CD8-positive, alpha-beta memory T cell (primary cell): ENCODE results near the gene RPL27. TPM values are rescaled to one million over a fixed set of nuclear protein-coding genes. Genes with fewer than 3 reads are reported as not detected.
A peak's percentile ranks its signal among the peaks of the same experiment; 100 is the strongest.

Experiments used
- CTCF ChIA-PET: fragments of 350-600 bp; sonication (Branson Sonifier 250); formaldehyde crosslinking; loops from one replicate; lab custom pipeline; 2021; ENCODE audit warnings: antibody characterized with exemption; lab: Charles Lee
- POLR2A ChIA-PET: fragments of 350-600 bp; sonication (Branson Sonifier 250); formaldehyde crosslinking; loops from one replicate; lab custom pipeline; 2021; ENCODE audit warnings: antibody characterized with exemption; lab: Charles Lee
- DNase-seq, 5 donors: peaks; one replicate each; pipeline versions ENCODE4 v3.0.0 to v3.0.0-alpha.2; 2020 to 2022; ENCODE audit warnings: mixed read lengths in 1 of 5
- H3K27ac ChIP-seq: one replicate; pipeline ENCODE4 v1.7.0; 2013; ENCODE audit warnings: low read depth, mild to moderate bottlenecking, low read length, moderate library complexity
- H3K27me3 ChIP-seq: 2 replicates; pipeline ENCODE4 v1.7.0; 2013; ENCODE audit warnings: low read length, mild to moderate bottlenecking; ENCODE audit not compliant: insufficient read depth, poor library complexity, severe bottlenecking
- H3K36me3 ChIP-seq: 2 replicates; pipeline ENCODE4 v1.7.0; 2013; ENCODE audit warnings: mild to moderate bottlenecking, low read length, moderate library complexity; ENCODE audit not compliant: insufficient read depth
- H3K4me1 ChIP-seq: 2 replicates; pipeline ENCODE4 v1.7.0; 2013; ENCODE audit warnings: mild to moderate bottlenecking, low read length, moderate library complexity; ENCODE audit not compliant: insufficient read depth
- H3K4me3 ChIP-seq: 2 replicates; pipeline ENCODE4 v1.7.0; 2013; ENCODE audit warnings: mild to moderate bottlenecking, low read length
- H3K9me3 ChIP-seq: 2 replicates; pipeline ENCODE4 v1.7.0; 2013; ENCODE audit warnings: mild to moderate bottlenecking, low read length
- H3K27ac Mint-ChIP-seq, 8 donors: one replicate each; pipeline ENCODE4 v1.8.0; 2020 to 2021; ENCODE audit warnings: mixed read lengths in 8 of 8, mild to moderate bottlenecking in 6 of 8, inconsistent platforms in 3 of 8, moderate library complexity in 3 of 8
- H3K27me3 Mint-ChIP-seq, 2 donors: one replicate each; pipeline ENCODE4 v1.8.0; 2020 to 2021; ENCODE audit warnings: mixed read lengths in 2 of 2, mild to moderate bottlenecking in 1 of 2, moderate library complexity in 1 of 2
- H3K36me3 Mint-ChIP-seq, 3 donors: one replicate each; pipeline ENCODE4 v1.8.0; 2020 to 2021; ENCODE audit warnings: mixed read lengths in 3 of 3, inconsistent platforms in 1 of 3, mild to moderate bottlenecking in 1 of 3
- H3K4me1 Mint-ChIP-seq, 3 donors: one replicate each; pipeline ENCODE4 v1.8.0; 2020 to 2021; ENCODE audit warnings: mixed read lengths in 3 of 3, inconsistent platforms in 1 of 3, mild to moderate bottlenecking in 1 of 3
- H3K4me3 Mint-ChIP-seq, 7 donors: one replicate each; pipeline ENCODE4 v1.8.0; 2020 to 2021; ENCODE audit warnings: mixed read lengths in 7 of 7, mild to moderate bottlenecking in 6 of 7, moderate library complexity in 4 of 7, inconsistent platforms in 2 of 7
- H3K9me3 Mint-ChIP-seq, 5 donors: one replicate each; pipeline ENCODE4 v1.8.0; 2020 to 2022; ENCODE audit warnings: mixed read lengths in 5 of 5, mild to moderate bottlenecking in 3 of 5, moderate library complexity in 2 of 5, inconsistent platforms in 1 of 5
- polyA plus RNA-seq: library from polyadenylated mRNA; unstranded; fragments of 300-500 nt; fragmentation: Illumina TruSeq; gene quantifications from one replicate; pipeline ENCODE4 v1.2.3, GENCODE V29; 2021
- total RNA-seq, 2 experiments: library from RNA; stranded (reverse); gene quantifications; one replicate each; pipeline ENCODE4 v1.2.3, GENCODE V29; 2021

The RPL27 gene
- total and polyA plus RNA-seq, 3 experiments from 2014 or later: 1,412 to 1,922 (median 1,428) TPM

GRCh38 chr17:43011728-43012472, 13.7 kb downstream of the RPL27 start:
- DNase-seq: no peak
- H3K4me3 Mint-ChIP-seq: peak overlapping the region in 2 of 7 donors; percentile 13 to 66
- peaks cover 0 to 52% (median 11%) of the 10 kb centered on the region in 3 donors for H3K36me3 Mint-ChIP-seq
- ChIA-PET CTCF (interaction anchor here (0.6 to 1.2 kb wide), 3 partner anchors 12 to 472 kb away, joined by 3 to 6 read pairs (median 3); partner anchors contain the start of genes DHX8 and RND2), POLR2A (interaction anchor here (0.6 kb wide), 1 partner anchor 14 kb away, joined by 3 read pairs; the partner anchor contains the start of gene RPL27)
- H3K9me3 ChIP-seq: no peaks in the 10 kb centered on the region
- no peaks in the 10 kb centered on the region for H3K27me3 Mint-ChIP-seq
- no peaks in the 10 kb centered on the region for H3K9me3 Mint-ChIP-seq
- H3K4me1 Mint-ChIP-seq: peaks cover 14 to 30% (median 18%) of the 10 kb centered on the region in 3 donors
- no peak overlapping the region for H3K27ac ChIP-seq
- H3K27me3 ChIP-seq: no peaks in the 10 kb centered on the region
- peaks cover 13% of the 10 kb centered on the region for H3K4me1 ChIP-seq
- peak overlapping the region in 5 of 8 donors; percentile 21 to 89 (median 64) for H3K27ac Mint-ChIP-seq
- H3K4me3 ChIP-seq: no peak overlapping the region
- peaks cover 12% of the 10 kb centered on the region for H3K36me3 ChIP-seq

GRCh38 chr17:43013296-43013695, 15.1 kb downstream of the RPL27 start:
- Histone ChIP-seq H3K9me3 (no peaks in the 10 kb centered on the region), H3K36me3 (peaks cover 12% of the 10 kb centered on the region), H3K4me3 (no peak overlapping the region), H3K27ac (no peak overlapping the region), H3K27me3 (no peaks in the 10 kb centered on the region), H3K4me1 (peaks cover 6% of the 10 kb centered on the region)
- no peaks in the 10 kb centered on the region for H3K9me3 Mint-ChIP-seq
- no peak overlapping the region for H3K4me3 Mint-ChIP-seq
- peaks cover 12 to 27% (median 13%) of the 10 kb centered on the region in 3 donors for H3K4me1 Mint-ChIP-seq
- H3K27me3 Mint-ChIP-seq: no peaks in the 10 kb centered on the region
- no peak for DNase-seq
- H3K27ac Mint-ChIP-seq: peak overlapping the region in 1 of 8 donors; percentile 81
- H3K36me3 Mint-ChIP-seq: peaks cover 0 to 52% (median 11%) of the 10 kb centered on the region in 3 donors
- ChIA-PET CTCF (interaction anchor here (0.9 kb wide), 1 partner anchor 471 kb away, joined by 3 read pairs; the partner anchor contains the start of gene DHX8), POLR2A (interaction anchor here (0.5 kb wide), 1 partner anchor 1842 kb away, joined by 6 read pairs; no protein-coding TSS in a partner anchor)

GRCh38 chr17:43014020-43014648, 15.9 kb downstream of the RPL27 start:
- Histone ChIP-seq H3K4me1 (no peaks in the 10 kb centered on the region), H3K27ac (no peak overlapping the region), H3K9me3 (no peaks in the 10 kb centered on the region), H3K27me3 (no peaks in the 10 kb centered on the region), H3K4me3 (no peak overlapping the region), H3K36me3 (peaks cover 12% of the 10 kb centered on the region)
- DNase-seq: no peak
- Mint-ChIP-seq H3K4me3 (no peak overlapping the region), H3K36me3 (peaks cover 0 to 52% (median 11%) of the 10 kb centered on the region in 3 donors), H3K4me1 (peaks cover 13 to 33% (median 20%) of the 10 kb centered on the region in 3 donors), H3K27ac (peak overlapping the region in 3 of 8 donors; percentile 29 to 77 (median 37)), H3K9me3 (no peaks in the 10 kb centered on the region), H3K27me3 (no peaks in the 10 kb centered on the region)
- ChIA-PET POLR2A (interaction anchor here (1.5 kb wide), 1 partner anchor 50 kb away, joined by 4 read pairs; the partner anchor contains the start of gene AARSD1), CTCF (no interaction called here)

GRCh38 chr17:43014649-43015542, 16.7 kb downstream of the RPL27 start:
- peak overlapping the region in 7 of 8 donors; percentile 2 to 81 (median 63) for H3K27ac Mint-ChIP-seq
- H3K27me3 ChIP-seq: no peaks in the 10 kb centered on the region
- H3K27ac ChIP-seq: no peak overlapping the region
- peaks cover 4% of the 10 kb centered on the region for H3K4me1 ChIP-seq
- peaks cover 0 to 52% (median 11%) of the 10 kb centered on the region in 3 donors for H3K36me3 Mint-ChIP-seq
- H3K4me1 Mint-ChIP-seq: peaks cover 20 to 40% (median 28%) of the 10 kb centered on the region in 3 donors
- H3K36me3 ChIP-seq: peaks cover 12% of the 10 kb centered on the region
- H3K27me3 Mint-ChIP-seq: no peaks in the 10 kb centered on the region
- POLR2A ChIA-PET: interaction anchor here (1.5 kb wide), 1 partner anchor 51 kb away, joined by 4 read pairs; the partner anchor contains the start of gene AARSD1
- DNase-seq: no peak
- H3K9me3 Mint-ChIP-seq: no peaks in the 10 kb centered on the region
- no peak overlapping the region for H3K4me3 Mint-ChIP-seq
- H3K4me3 ChIP-seq: no peak overlapping the region
- H3K9me3 ChIP-seq: no peaks in the 10 kb centered on the region
- CTCF ChIA-PET: no interaction called here

GRCh38 chr17:43015579-43015978, 17.4 kb downstream of the RPL27 start:
- Histone ChIP-seq H3K4me1 (peaks cover 4% of the 10 kb centered on the region), H3K4me3 (no peak overlapping the region), H3K36me3 (peaks cover 12% of the 10 kb centered on the region), H3K27me3 (no peaks in the 10 kb centered on the region), H3K27ac (no peak overlapping the region), H3K9me3 (no peaks in the 10 kb centered on the region)
- Mint-ChIP-seq H3K27ac (peak overlapping the region in 3 of 8 donors; percentile 23 to 74 (median 67)), H3K4me3 (no peak overlapping the region), H3K36me3 (peaks cover 0 to 47% (median 10%) of the 10 kb centered on the region in 3 donors), H3K4me1 (peaks cover 16 to 41% (median 29%) of the 10 kb centered on the region in 3 donors), H3K9me3 (no peaks in the 10 kb centered on the region), H3K27me3 (no peaks in the 10 kb centered on the region)
- DNase-seq: no peak
- ChIA-PET POLR2A (interaction anchor here (1.5 kb wide), 1 partner anchor 52 kb away, joined by 4 read pairs; the partner anchor contains the start of gene AARSD1), CTCF (no interaction called here)

GRCh38 chr17:43016216-43016615, 18.0 kb downstream of the RPL27 start:
- peaks cover 0 to 45% (median 9%) of the 10 kb centered on the region in 3 donors for H3K36me3 Mint-ChIP-seq
- POLR2A ChIA-PET: no interaction called here
- H3K9me3 Mint-ChIP-seq: no peaks in the 10 kb centered on the region
- H3K27ac Mint-ChIP-seq: peak overlapping the region in 2 of 8 donors; percentile 70 to 83
- Histone ChIP-seq H3K27me3 (no peaks in the 10 kb centered on the region), H3K9me3 (no peaks in the 10 kb centered on the region), H3K4me3 (no peak overlapping the region), H3K36me3 (peaks cover 12% of the 10 kb centered on the region), H3K4me1 (peaks cover 7% of the 10 kb centered on the region), H3K27ac (no peak overlapping the region)
- CTCF ChIA-PET: no interaction called here
- H3K4me1 Mint-ChIP-seq: peaks cover 17 to 44% (median 34%) of the 10 kb centered on the region in 3 donors
- peak overlapping the region in 1 of 7 donors; percentile 30 for H3K4me3 Mint-ChIP-seq
- no peak for DNase-seq
- no peaks in the 10 kb centered on the region for H3K27me3 Mint-ChIP-seq
